Measurements from ENCODE around the gene NR4A1.

The NR4A1 gene

DNA sequence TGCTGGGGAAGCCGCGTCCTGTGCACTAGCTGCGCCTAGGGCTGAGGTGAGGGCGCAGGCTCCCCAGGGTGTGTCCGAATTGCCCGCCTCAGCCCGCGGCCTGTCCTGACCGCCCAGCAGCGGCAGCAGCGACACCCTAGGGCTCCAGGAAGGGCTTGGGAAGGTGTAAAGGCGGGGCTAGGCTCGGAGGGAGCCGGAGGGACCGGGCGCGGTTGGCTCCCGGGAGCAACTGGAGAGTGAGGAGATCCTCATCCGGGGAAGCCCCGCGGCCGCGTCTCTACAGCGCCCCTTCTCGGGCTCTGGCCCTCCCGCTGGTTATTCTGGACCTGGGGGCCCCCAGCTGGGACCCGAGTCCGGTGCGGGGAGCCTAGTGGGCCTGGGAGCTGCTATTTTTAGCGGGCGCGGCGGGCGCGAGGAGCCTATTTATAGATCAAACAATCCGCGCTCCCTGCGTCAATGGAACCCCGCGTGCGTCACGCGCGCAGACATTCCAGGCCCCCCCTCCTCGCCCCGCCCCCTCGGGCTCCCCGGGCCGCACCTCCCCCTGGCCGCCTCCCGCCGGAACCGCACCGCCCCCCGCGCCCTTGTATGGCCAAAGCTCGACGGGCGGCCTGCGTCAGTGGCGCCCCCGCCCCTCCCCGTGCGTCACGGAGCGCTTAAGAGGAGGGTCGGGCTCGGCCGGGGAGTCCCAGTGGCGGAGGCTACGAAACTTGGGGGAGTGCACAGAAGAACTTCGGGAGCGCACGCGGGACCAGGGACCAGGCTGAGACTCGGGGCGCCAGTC is at the start of gene NR4A1:
TSS of gene NR4A1 (plus strand) at position 685 of the 784 bp plus-strand sequence. CDS start 2,887 bp downstream, outside the sequence.
- DNase-seq = peak; percentile 82 to 92

DNA sequence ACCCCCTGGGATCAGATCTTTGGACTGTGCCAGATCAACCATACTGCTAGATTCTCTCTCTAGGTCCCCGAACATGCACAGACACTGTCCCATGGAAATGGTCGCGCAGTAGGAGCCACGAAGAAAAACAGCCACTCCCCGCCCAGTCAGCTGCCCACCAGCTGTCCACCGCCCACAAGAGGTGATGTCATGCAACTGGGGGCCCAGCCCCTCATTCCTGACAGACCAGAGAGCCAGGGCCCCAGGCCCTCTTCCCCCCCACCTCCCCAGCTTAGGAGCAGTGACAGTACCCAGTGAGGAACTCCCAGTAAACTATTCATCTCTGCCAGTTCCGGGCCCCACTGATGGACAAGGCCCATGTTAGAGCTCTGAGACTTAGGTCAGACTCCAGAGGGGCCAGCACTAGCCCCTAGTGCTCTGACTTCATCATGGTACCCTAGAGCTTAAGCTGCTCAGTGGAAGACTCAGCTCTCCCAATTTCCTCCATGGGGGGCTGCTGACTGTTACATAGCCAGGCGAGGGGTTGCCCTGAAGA is 48.2 kb upstream of the NR4A1 start:
- DNase-seq = no peak

DNA sequence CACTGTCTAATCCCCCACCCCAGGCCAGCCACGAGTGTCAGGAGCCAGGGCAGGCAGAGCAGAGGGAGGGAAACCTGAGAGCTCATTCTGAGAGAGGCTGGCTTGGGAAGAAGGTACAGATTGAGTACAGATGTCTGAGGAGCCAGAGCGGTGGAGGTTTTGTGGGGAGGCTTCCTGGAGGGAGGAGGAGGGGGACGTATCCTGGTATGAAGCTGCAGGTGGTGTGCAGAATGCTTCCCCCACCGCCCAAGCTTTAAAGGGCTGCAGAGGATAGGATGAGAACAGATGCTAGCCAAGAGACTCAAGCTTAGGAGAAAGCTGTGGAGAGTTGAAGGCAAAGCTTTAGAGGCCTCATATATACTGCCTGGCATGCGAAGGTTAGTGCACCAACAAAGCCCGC is 47.7 kb upstream of the NR4A1 start:
- DNase-seq = no peak

DNA sequence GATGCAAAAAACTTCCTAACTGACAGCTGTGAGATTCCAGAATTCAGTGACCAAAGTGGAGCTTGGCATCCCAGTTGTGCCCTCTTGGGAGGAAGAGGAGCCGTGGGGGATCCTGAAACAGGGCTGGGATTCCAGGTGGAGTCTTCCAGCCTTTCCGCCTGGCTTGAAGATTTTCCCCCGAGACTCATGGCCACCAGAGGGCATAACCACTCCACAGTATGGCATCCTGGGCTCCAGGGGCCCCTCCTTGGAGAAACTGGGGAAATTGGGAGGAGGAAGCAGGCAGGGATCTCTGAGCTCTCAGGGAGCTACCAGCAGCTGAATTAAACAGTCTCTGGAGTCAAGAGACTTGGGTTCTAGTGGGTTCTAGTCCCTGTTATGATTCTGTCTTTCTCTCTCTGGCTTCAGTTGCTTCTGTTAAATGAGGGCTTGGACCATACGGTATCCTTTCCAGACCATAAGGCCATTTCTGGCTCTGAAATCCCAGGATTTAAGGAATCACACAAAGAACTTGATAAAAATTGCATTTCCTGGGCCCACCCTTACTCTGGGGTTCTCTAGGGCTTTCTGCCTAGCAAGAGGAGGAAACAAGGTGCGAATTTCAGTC is 47.1 kb upstream of the NR4A1 start:
- DNase-seq = peak; percentile 45 to 67

DNA sequence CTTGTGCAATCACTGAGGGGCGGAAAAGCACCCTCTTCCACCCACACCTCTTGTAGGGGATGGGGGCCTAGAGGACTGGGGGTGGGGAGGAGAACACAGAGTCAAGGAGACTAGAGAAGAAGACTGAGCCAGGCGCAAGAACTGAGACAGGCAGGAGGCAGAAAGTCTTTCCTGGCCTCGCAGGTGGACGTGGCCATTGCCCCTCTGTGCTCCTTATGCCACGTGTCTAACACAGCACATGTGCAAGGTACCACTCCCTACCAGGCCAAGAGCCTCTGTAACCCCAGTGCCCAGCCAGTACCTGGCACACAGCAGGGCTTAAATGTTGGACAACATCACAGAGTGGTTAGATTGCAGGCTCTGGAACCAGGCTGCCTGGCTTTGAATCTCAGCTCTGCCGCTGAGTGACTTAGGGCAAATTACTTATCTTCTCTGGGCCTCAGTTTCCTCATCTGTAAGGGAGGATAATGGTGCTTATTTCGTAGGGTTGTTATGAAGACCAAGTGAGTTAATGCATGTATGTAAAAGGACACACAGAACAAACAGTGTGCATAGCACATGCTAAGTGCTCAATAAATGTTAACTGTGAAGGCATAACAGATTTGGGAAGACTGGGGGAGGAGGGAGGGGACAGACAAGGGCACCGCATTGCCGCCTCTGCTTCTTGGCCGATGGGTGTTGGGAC is 45.9 kb upstream of the NR4A1 start:
- DNase-seq = no peak

DNA sequence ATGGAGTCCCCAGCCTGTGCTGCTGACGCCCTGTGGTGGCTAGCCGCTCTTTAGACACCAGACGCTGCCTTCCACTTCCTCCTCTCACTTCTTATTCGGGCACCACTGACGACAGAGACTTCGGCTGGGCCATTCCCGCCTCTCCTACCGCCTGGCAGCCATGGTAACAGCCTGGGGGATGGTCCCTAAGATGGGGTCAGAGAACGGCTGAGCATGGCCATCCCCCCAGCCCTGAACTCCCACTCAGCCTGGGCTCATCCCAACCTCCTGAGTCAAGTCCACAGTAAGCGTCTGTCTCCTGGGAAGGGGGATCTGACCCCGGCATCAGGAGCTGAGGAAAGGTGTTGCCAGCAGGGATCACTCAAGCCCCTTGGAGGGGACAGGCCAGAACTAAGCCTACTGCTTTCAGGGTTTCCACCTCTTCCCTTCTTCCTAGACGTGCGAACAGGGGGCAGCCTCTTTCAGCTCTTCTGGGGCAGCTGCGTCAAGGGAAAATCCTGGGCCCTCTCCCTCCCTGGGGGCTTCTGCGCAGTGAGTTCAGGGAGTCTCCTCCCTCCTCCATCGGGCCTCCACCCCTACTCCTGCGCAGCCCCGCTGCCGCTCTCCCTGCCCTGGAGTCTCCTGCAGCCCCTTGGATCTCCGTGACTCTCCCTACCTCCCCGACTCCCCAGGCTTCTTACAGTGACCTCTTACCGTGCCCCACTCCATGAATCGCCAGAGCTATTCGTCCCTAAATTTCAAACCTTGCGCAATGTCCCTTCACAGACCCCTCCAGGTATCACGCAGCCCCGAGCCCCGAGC is 45.1 kb upstream of the NR4A1 start:
- peak; percentile 87 for DNase-seq

DNA sequence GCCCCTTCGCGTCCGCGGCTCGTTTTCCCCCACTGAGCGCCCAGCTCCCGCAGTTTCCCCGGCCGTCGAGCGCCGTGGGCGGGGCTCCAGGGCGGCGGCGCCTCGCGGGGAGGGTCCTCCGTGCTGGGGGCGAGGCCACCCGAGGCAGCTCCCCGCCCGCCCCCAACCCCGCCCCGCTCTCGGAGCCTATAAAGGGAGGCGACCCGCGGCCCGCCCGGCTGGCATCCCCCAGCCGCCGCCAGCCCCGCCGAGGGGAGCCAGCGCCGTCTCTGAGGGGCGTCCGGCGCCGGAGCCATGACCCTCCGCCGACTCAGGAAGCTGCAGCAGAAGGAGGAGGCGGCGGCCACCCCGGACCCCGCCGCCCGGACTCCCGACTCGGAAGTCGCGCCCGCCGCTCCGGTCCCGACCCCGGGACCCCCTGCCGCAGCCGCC is 44.5 kb upstream of the NR4A1 start, which contains the start of gene TAMALIN:
TSS of gene TAMALIN (plus strand) at position 221 of the 432 bp plus-strand sequence. CDS start at position 295, 74 bp downstream.
- peak in 1 of 2 donors; percentile 10 for DNase-seq

DNA sequence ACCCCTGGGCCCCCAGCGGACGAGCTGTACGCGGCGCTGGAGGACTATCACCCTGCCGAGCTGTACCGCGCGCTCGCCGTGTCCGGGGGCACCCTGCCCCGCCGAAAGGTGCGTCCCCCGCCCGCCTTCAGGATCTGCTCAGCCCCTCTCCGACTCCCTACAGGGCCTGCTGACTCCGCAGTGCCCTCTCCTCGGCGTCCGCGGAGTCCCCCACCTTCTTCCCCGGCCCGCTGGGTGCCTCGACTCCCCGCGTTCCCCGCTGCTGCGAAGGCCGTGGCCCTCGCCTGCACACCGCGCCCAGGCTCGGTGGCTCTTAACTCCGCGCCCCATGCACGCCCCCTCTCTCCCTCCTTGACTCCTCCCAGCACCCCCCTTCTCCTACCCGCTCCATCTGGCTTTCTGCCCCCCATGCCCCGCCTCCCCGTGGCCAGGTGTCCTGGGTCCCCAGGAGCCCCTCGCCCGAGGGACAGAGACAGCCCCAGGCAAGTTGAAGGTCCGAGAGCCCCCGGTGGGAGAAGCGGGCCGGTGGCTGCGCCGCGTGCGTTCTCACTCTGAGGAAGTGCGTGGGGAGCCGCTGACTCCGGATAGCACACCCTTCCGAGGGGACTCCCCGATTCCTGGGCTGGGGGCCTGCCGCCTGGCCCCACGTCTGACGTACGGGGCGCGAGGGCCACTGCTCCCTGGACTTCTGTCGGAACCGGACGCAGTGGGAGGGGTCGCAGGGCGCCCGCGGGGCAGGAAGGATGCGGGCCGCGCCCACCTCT is 43.9 kb upstream of the NR4A1 start:
- DNase-seq = peak in 1 of 2 donors; percentile 31

DNA sequence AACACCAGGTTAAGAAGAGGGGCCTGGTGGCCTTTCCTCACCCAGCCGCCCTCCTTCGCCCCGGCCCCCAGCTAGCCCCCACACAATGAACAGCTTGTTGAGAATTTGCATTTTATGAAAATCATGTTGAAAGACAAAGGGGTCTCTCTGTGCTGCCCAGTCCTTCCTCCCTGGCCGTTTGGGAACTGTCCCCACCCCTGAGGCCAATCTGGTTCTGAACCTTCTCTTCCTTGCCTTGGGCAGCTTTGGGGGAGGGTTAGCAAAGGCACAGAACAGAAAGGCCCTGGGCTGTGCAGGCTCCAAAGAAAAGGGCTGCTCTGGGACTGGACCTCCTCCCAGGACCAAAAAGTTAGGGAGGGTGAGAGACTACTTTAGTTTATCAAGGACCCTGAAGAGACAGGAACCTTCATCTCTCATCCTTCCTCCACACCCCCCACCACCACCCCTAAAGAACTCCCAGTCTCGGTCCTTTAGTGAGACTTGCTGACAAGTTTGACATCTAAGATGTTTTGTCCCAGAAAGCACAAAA is 43.2 kb upstream of the NR4A1 start:
- DNase-seq = no peak

DNA sequence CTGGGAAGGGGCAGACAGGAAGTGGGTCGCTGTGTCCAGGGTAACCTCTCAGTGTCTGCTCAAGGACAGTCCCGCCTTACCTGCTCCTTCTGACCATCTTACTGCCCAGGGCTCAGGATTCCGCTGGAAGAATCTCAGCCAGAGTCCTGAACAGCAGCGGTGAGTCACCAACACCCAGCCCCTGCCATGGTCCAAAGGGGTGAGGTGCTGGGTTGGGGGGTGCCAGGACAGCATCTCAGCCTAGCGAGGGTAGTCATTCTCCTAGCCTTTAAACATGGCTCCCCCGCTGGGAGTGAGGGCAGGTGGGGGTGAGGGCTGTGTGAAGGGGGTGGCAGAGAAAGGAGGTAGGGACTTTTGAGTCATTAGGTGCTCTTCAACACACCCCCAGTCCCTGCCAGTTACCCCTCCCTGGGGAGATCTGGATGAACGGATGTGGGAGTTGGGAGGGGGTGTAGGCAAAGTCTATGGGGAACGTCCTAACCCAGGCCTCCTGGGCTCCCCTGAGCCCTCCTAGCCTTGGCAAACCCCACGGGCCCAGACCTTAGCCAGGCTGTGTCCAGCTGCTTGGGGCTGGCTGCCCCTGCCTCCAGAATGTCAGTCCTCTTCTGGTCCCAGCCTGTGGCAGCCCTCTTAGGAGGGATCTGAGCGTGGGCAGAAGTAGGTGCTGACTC is 42.0 kb upstream of the NR4A1 start:
- DNase-seq = no peak

DNA sequence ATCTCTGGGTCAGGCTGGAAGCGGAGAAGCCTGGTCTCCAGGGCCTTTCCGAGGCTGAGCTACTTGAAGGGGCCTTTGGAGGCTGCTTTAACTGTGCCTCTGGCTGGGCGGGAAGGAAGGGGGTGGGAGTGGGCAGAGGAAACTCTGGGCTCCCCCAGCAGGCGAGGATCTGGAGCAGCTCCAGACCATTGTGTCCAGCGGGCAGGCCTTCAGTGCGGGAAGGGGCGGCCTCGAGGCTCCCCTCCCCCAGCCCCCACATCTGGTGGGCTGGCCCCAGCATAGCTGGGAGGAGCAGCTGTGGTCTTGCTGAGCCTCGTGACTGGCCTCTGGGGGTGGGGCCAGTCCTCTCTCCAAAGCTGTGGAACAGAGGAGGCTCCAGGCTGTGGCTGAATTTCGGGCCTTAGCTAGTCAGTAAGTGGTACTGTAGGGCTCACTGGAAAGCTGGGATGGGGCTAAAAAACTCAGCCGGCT is 41.1 kb upstream of the NR4A1 start:
- DNase-seq = no peak

DNA sequence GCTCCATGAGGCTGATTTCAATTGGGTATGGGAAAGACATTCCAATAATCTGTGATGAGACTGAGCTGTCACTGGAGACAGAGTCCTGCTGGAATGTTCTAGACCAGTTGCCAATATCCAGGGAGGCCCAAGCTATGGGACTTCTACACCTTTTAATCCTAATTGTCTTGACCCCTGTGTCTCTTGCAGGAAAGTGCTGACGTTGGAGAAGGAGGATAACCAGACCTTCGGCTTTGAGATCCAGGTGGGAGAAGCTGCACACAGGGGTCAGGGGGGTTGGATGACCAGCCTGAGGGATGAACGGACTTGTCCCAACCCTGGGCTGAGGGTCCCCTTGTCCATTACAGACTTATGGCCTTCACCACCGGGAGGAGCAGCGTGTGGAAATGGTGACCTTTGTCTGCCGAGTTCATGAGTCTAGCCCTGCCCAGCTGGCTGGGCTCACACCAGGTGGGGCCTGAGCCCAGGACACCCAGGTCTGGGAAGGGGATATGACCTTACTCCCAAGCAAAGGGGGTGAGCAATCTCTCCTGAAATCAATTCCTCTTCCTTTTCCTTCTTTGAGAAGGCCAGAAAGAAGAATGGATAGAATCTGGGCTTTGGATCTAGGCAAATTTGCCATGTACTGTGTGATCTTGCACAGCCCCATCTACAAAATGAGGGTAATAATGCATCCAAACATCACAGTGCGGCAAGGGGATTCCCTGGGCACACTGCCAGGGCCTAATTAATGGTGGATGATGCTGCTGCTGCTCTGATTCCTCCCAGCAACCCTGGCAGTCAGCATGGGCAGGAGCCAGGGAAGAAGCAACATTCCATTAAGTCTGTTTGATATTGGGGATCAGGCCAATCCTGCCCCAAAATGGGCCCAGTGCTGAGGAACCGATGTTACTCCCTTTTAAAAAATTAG is 40.3 kb upstream of the NR4A1 start:
- no peak for DNase-seq

DNA sequence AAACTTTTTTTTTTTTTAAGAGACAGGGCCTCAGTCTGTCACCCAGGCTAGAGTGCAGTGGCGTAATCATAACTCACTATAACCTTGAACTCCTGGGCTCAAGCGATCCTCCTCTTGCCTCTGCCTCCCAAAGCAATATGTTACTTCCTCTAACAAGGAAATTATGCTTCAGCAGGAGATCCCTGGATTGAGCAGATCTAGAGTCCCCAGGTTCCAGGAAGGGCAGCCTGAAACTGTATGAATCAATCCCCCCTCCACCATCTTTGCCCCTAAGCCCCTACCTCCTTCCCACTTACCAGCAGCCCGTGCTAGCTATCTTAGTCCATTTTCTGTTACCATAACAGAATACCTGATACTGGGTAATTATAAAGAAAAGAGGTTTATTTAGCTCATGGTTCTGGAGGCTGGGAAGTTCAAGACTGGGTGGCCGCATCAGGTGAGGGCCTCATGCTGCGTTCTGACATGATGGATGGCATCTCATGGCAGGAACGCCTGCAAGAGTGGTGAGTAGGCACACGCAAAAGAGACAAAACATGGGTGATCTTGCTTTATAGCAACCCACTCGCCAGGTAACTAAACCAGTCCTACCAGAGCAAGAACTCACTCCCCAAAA is 39.5 kb upstream of the NR4A1 start:
- DNase-seq = no peak

DNA sequence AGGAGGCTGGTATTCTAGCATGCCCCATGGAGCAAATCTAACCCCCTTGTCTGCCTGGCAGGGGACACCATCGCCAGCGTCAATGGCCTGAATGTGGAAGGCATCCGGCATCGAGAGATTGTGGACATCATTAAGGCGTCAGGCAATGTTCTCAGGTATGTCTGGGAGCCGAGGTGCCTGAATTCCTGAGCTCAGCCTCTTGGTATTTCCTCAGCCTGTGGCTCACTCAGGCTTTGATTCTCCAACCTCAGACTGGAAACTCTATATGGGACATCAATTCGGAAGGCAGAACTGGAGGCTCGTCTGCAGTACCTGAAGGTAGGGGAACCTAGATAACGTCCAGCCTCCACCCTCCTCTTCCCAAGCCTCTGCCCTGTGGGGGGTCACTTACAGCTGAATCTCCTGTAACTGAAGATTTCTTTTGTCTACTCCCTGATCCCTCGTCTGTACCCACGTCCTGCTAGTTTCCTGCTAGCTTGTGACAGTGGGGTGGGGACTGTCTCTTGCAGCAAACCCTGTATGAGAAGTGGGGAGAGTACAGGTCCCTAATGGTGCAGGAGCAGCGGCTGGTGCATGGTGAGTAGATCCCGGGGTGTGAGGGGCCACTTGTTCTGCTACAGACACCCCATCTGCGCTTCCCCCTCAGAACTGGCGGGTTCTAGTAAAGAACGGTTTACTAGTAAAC is 37.5 kb upstream of the NR4A1 start:
- DNase-seq = no peak

DNA sequence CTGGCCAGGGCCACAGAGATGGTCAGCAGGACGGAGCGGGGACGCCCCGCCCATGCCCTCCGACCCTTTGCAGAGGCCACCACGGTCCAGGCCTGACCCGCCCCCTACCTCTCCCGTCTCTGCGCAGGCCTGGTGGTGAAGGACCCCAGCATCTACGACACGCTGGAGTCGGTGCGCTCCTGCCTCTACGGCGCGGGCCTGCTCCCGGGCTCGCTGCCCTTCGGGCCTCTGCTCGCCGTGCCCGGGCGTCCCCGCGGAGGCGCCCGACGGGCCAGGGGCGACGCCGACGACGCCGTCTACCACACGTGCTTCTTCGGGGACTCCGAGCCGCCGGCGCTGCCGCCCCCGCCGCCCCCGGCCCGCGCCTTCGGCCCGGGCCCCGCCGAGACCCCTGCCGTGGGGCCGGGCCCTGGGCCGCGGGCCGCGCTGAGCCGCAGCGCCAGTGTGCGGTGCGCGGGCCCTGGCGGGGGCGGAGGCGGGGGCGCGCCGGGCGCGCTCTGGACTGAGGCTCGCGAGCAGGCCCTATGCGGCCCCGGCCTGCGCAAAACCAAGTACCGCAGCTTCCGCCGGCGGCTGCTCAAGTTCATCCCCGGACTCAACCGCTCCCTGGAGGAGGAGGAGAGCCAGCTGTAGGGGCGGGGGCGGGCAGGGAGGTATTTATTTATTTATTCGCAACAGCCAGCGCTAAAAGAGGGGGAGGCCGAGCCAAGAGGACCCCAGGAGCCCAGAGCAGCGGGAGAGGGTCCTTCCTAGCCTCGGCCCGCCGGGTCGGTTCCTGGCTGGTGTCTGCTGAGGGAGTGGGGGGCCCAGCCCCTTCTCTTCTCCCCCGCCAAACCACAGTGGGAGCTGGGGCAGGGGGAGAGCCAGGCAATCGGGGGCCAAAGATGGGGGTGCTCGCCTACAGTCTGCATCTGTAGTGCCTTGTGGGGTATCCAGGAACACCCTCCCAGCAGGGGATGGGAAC is 36.4 kb upstream of the NR4A1 start:
- DNase-seq = no peak

DNA sequence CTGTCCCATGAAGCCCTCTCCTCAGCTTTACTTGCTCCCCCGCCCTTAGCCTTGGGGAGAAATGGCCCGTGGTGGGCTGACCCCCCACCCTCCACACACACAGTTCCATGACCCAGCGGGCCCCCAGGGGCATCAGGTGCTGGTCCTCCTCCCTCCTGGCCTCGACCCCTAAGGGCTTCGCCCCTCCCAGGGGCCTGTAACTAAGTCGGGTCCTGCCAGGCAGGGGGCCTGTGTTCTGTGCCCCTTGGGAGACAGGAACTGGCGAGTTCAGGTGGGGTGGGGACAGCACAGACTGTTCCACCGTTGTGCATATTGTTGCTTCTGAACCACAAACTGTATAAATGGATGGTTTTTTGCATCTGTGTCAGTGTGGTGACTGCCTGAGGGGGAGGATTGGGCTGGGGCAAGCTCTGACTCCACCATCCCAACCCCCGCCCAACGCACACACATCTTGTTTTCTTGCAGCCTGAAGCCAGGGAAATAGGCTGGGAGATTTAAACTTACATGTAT is 35.7 kb upstream of the NR4A1 start:
- no peak for DNase-seq

Measured in inflammatory macrophage treated with lipopolysaccharide for 1 hour (primary cell).